ENCODE results near the gene TMEM178B. TPM values are rescaled to one million over a fixed set of nuclear protein-coding genes. Genes with fewer than 3 reads are reported as not detected.

TMEM178B gene
- total and polyA plus RNA-seq, 8 donors: 0.42 to 3.0 (median 2.1) TPM

- Histone ChIP-seq H3K4me1 (no peaks in the 10 kb centered on the region), H3K27ac (no peak overlapping the region), H3K9me3 (no peaks in the 10 kb centered on the region), H3K36me3 (no peaks in the 10 kb centered on the region), H3K4me3 (no peak overlapping the region), H3K27me3 (no peaks in the 10 kb centered on the region)
- no peak for ATAC-seq
- no peak for TF ChIP-seq CTCF (IDR thresholded peaks at IDR 0.05)
- intact Hi-C loops (cut with DNase I): loop anchor here in 1 of 3 donors (10.0 kb wide), 1 partner anchor 56 kb away; no protein-coding TSS in a partner anchor
- WGBS, 2 donors: 77% methylated on average over 6 of the region's 6 CpGs
- no peak for FAIRE-seq
- no peak for DNase-seq
These were observed 315.4 kb downstream of the TMEM178B start for GRCh38 chr7:141389140-141389796.

- H3K4me3 ChIP-seq: no peak overlapping the region
- intact Hi-C loops (cut with DNase I): no loop called here
- H3K27me3 ChIP-seq: no peaks in the 10 kb centered on the region
- WGBS, 2 donors: 78 to 79% methylated on average over 6 of the region's 6 CpGs
- ATAC-seq (no peak), DNase-seq (no peak), FAIRE-seq (no peak)
- no peak overlapping the region for H3K27ac ChIP-seq
- H3K36me3 ChIP-seq: no peaks in the 10 kb centered on the region
- no peaks in the 10 kb centered on the region for H3K4me1 ChIP-seq
- no peaks in the 10 kb centered on the region for H3K9me3 ChIP-seq
- TF ChIP-seq CTCF (IDR thresholded peaks at IDR 0.05): no peak
These were observed 316.5 kb downstream of the TMEM178B start for GRCh38 chr7:141390339-141390738.

- H3K4me3 ChIP-seq: no peak overlapping the region
- TF ChIP-seq CTCF (IDR thresholded peaks at IDR 0.05): no peak
- 38 to 45% methylated on average over 4 of the region's 4 CpGs for WGBS, 2 donors
- no peak overlapping the region for H3K27ac ChIP-seq
- DNase-seq (no peak), ATAC-seq (no peak), FAIRE-seq (no peak)
- no peaks in the 10 kb centered on the region for H3K9me3 ChIP-seq
- no peaks in the 10 kb centered on the region for H3K36me3 ChIP-seq
- H3K4me1 ChIP-seq: no peaks in the 10 kb centered on the region
- no peaks in the 10 kb centered on the region for H3K27me3 ChIP-seq
- intact Hi-C loops (cut with DNase I): no loop called here
These were observed 319.2 kb downstream of the TMEM178B start for GRCh38 chr7:141393056-141393455.

- no peak for DNase-seq
- Histone ChIP-seq H3K27me3 (no peaks in the 10 kb centered on the region), H3K4me3 (no peak overlapping the region), H3K27ac (no peak overlapping the region), H3K36me3 (no peaks in the 10 kb centered on the region), H3K9me3 (no peaks in the 10 kb centered on the region), H3K4me1 (no peaks in the 10 kb centered on the region)
- no peak for TF ChIP-seq CTCF (IDR thresholded peaks at IDR 0.05)
- FAIRE-seq: no peak
- intact Hi-C loops (cut with DNase I): no loop called here
- 72 to 79% methylated on average over 7 of the region's 7 CpGs for WGBS, 2 donors
- ATAC-seq: no peak
These were observed 323.6 kb downstream of the TMEM178B start for GRCh38 chr7:141397236-141398163.
